ENCODE results near the gene FAM174B. TPM values are rescaled to one million over a fixed set of nuclear protein-coding genes. Genes with fewer than 3 reads are reported as not detected.

Gene FAM174B
- total and polyA plus RNA-seq, 10 of the 15 experiments (the other 5 are each of a cell fraction or from before 2014, with no cell fraction given) = 0.71 to 15.9 (median 4.2) TPM

DNA sequence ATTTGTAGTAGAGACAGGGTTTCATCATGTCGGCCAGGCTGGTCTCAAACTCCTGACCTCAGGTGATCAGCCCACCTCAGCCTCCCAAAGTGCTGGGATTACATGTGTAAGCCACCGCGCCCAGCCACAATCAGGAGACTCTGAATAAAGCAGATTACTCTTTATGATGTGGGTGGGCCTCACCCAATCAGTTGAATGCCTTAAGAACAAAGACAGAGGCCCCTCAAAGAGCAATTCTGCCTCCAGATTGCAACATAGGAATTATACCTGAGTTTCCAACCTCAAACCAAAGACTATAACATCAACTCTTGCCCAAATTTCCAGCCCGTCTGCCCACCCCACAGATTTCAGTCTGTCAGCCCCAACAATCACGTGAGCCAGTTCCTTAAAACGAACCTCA is 18.8 kb upstream of the FAM174B start:
- H3K36me3 ChIP-seq (ENCODE audit: control insufficient read depth in 2 of 2, insufficient read depth in 2 of 2, low read length in 1 of 2) = no peaks in the 10 kb centered on the region
- WGBS (ENCODE audit: insufficient coverage, insufficient replicate concordance, low lambda C conversion rate, missing lambda C conversion rate) = 49% methylated on average over 6 of the region's 6 CpGs

More for the DNA sequence above, 18.8 kb upstream of the FAM174B start:
- Histone ChIP-seq H3K27ac (ENCODE audit: control insufficient read depth, insufficient read depth) (no peak overlapping the region), H3K79me2 (ENCODE audit: control insufficient read depth, insufficient read depth, low read length) (no peaks in the 10 kb centered on the region), H3K9ac (ENCODE audit: control insufficient read depth, insufficient read depth, low read length) (no peak overlapping the region), H3K27me3 (replicated peaks in 1 of 2; ENCODE audit: control insufficient read depth in 2 of 2, insufficient read depth in 2 of 2, low read length in 1 of 2) (no peaks in the 10 kb centered on the region), H4K20me1 (ENCODE audit: control insufficient read depth, insufficient read depth) (no peaks in the 10 kb centered on the region), H2AFZ (ENCODE audit: control insufficient read depth, low read depth, low read length) (no peak overlapping the region), H3K4me3 (no peak overlapping the region), H3K4me2 (ENCODE audit: control insufficient read depth, insufficient read depth) (no peak overlapping the region), H3K9me3 (replicated peaks; ENCODE audit: control insufficient read depth, insufficient read depth, low read length) (no peaks in the 10 kb centered on the region), H3K4me1 (ENCODE audit: control insufficient read depth, insufficient read depth, low read length) (no peaks in the 10 kb centered on the region)
- intact Hi-C loops (cut with micrococcal nuclease; ENCODE audit: unreplicated experiment) (no loop called here), in situ Hi-C loops (cut with MboI) (no loop called here)
- RAD21 ChIA-PET (ENCODE audit: unreplicated experiment) = no interaction called here
- DNase-seq (ENCODE audit: low read depth, low spot score) (no peak), ATAC-seq (no peak), FAIRE-seq (no peak)
- POLR2A ChIA-PET = no interaction called here
- SMC1A ChIA-PET (ENCODE audit: uncharacterized antibody, unreplicated experiment) = no interaction called here
- TF ChIP-seq RFX5 (IDR thresholded peaks at IDR 0.05; ENCODE audit: low read depth, low read length) (no peak), RBBP5 (conservative IDR thresholded peaks at IDR 0.05) (no peak), SMC3 (IDR thresholded peaks at IDR 0.05; ENCODE audit: borderline replicate concordance, low read length) (no peak), LARP7 (IDR thresholded peaks at IDR 0.05) (no peak), GABPA (IDR thresholded peaks at IDR 0.05; ENCODE audit: low read depth) (no peak), POLR2A (IDR thresholded peaks at IDR 0.05; ENCODE audit: low read depth, low read length) (no peak), SMARCA5 (IDR thresholded peaks at IDR 0.05) (no peak), MTA2 (IDR thresholded peaks at IDR 0.05; ENCODE audit: low read depth) (no peak), YY1 (IDR thresholded peaks at IDR 0.05; ENCODE audit: low read depth, low read length) (no peak), BHLHE40 (IDR thresholded peaks at IDR 0.05; ENCODE audit: borderline replicate concordance in 1 of 2, low read depth in 2 of 2, low read length in 1 of 2) (no peak), HDGF (IDR thresholded peaks at IDR 0.05) (no peak), HDAC6 (IDR thresholded peaks at IDR 0.05; ENCODE audit: unreplicated experiment) (no peak), TCF7 (IDR thresholded peaks at IDR 0.05; ENCODE audit: borderline replicate concordance) (no peak), SP1 (IDR thresholded peaks at IDR 0.05; ENCODE audit: low read depth, low read length) (no peak)
- TF ChIP-seq, protein P1, sequence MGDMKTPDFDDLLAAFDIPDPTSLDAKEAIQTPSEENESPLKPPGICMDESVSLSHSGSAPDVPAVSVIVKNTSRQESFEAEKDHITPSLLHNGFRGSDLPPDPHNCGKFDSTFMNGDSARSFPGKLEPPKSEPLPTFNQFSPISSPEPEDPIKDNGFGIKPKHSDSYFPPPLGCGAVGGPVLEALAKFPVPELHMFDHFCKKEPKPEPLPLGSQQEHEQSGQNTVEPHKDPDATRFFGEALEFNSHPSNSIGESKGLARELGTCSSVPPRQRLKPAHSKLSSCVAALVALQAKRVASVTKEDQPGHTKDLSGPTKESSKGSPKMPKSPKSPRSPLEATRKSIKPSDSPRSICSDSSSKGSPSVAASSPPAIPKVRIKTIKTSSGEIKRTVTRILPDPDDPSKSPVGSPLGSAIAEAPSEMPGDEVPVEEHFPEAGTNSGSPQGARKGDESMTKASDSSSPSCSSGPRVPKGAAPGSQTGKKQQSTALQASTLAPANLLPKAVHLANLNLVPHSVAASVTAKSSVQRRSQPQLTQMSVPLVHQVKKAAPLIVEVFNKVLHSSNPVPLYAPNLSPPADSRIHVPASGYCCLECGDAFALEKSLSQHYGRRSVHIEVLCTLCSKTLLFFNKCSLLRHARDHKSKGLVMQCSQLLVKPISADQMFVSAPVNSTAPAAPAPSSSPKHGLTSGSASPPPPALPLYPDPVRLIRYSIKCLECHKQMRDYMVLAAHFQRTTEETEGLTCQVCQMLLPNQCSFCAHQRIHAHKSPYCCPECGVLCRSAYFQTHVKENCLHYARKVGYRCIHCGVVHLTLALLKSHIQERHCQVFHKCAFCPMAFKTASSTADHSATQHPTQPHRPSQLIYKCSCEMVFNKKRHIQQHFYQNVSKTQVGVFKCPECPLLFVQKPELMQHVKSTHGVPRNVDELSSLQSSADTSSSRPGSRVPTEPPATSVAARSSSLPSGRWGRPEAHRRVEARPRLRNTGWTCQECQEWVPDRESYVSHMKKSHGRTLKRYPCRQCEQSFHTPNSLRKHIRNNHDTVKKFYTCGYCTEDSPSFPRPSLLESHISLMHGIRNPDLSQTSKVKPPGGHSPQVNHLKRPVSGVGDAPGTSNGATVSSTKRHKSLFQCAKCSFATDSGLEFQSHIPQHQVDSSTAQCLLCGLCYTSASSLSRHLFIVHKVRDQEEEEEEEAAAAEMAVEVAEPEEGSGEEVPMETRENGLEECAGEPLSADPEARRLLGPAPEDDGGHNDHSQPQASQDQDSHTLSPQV (IDR thresholded peaks at IDR 0.05) = no peak
- TF ChIP-seq, protein P2, sequence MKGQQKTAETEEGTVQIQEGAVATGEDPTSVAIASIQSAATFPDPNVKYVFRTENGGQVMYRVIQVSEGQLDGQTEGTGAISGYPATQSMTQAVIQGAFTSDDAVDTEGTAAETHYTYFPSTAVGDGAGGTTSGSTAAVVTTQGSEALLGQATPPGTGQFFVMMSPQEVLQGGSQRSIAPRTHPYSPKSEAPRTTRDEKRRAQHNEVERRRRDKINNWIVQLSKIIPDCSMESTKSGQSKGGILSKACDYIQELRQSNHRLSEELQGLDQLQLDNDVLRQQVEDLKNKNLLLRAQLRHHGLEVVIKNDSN (IDR thresholded peaks at IDR 0.05; ENCODE audit: borderline replicate concordance, extremely low read length, insufficient read depth, low read depth, low read length) = no peak
- TF ChIP-seq, protein P3, sequence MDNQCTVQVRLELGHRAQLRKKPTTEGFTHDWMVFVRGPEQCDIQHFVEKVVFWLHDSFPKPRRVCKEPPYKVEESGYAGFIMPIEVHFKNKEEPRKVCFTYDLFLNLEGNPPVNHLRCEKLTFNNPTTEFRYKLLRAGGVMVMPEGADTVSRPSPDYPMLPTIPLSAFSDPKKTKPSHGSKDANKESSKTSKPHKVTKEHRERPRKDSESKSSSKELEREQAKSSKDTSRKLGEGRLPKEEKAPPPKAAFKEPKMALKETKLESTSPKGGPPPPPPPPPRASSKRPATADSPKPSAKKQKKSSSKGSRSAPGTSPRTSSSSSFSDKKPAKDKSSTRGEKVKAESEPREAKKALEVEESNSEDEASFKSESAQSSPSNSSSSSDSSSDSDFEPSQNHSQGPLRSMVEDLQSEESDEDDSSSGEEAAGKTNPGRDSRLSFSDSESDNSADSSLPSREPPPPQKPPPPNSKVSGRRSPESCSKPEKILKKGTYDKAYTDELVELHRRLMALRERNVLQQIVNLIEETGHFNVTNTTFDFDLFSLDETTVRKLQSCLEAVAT (IDR thresholded peaks at IDR 0.05) = no peak
- TF ChIP-seq, protein P4, sequence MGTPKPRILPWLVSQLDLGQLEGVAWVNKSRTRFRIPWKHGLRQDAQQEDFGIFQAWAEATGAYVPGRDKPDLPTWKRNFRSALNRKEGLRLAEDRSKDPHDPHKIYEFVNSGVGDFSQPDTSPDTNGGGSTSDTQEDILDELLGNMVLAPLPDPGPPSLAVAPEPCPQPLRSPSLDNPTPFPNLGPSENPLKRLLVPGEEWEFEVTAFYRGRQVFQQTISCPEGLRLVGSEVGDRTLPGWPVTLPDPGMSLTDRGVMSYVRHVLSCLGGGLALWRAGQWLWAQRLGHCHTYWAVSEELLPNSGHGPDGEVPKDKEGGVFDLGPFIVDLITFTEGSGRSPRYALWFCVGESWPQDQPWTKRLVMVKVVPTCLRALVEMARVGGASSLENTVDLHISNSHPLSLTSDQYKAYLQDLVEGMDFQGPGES (IDR thresholded peaks at IDR 0.05) = no peak
- CTCF ChIA-PET = no interaction called here
- no TSS peak for BruUV-seq (replicated peaks)
